HG03064 (cell line): Measurements from ENCODE around the gene H19.

Experiments used
- ATAC-seq: cut with Tn5 transposase; IDR thresholded peaks from one replicate; pipeline ENCODE4 v1.9.1; 2021; ENCODE audit warnings: low read depth; ENCODE audit not compliant: unreplicated experiment

Gene H19

GRCh38 chr11:1997755-1998154 is at the start of gene H19:
H19 (minus strand) TSS chr11:1997842.
- ATAC-seq: no peak

DNA sequence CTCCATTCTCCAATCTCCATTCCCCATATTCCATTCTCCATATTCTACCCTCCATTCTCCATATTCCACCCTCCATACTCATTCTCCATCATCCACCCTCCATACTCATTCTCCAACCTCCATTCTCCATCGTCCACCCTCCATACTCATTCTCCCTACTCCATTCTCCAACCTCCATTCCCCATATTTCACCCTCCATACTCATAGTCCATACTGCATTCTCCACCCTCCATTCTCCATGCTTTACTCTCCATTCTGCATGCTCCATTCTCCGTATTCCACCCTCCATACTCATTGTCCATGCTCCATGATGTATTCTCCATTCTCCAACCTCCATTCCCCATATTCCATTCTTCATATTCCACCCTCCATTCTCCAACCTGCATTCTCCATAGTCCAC is 44.3 kb upstream of the H19 start:
- ATAC-seq: no peak

GRCh38 chr11:2041153-2041552 is 43.5 kb upstream of the H19 start:
- ATAC-seq: no peak

DNA sequence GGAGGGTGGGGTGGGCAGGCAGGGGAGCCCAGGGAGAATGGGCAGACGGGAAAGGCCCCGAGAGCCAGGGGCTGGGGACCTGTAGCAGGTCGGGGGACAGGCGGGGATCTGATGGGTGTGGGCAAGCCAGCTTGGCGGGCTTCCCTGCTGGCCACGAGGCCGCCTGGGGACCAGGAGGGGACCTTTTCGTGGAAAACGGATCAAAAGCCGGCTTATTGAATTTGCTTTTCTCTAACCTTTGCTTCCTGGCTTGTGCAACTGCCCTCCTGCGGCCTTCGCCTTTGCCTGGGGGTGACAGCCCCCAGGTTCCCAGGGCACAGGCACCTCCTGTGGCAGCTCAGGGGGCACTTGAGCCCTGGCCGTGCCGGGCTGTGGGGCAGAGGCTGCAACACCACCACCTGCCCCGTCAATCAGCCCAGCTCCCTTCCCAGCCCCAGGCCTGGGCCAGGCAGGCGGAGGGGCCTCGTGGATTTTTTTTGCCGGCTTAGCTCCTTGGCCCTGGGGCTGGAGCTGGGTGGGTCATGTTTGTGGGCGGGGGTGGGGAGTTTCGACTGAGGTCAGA is 41.6 kb upstream of the H19 start:
- ATAC-seq: no peak

- no peak for ATAC-seq
These were observed 39.3 kb upstream of the H19 start for GRCh38 chr11:2036863-2037486.

- ATAC-seq: no peak
These were observed 37.7 kb upstream of the H19 start for GRCh38 chr11:2035382-2035781.

DNA sequence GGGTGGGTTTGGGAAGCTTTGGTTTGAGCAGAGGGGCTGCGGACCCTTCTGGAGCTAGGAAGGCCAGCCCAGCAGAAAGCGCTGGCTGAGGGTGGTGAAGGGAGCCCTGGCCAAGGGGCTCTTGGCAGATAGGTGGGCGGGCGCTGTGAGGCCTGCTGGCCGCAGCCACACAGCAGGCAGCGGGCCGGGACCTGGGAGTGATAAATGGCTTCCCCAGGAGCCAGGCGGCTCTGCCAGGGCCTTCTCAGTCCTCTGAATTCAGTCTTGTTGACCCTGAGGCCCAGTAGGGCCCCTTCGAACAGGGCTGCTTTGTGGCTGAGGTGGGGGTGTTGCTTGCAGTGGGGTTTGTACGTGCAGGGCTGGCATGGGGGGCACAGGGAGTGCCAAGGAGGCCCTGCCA is 33.4 kb upstream of the H19 start:
- no peak for ATAC-seq

DNA sequence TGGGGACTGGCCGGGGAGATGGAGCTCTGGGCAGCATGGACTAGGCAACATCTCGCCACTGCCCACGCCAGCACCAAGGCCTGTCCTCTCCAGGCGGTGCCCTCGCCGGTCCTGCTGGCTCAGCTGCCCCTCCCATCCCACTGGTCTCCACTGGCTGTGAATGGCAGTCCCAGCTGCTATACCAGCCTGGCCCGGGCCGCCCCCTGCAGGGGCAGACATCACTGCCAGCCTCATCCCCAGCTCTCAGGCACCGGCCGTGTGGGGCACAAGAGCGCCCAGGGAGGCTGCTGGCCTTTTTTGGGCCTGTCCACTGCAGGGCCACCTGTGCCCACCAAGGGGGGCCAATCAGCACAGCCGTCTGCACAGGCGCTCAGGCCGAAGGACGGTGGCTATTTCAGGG is 30.1 kb upstream of the H19 start:
- no peak for ATAC-seq

- ATAC-seq: no peak
These were observed 17.4 kb upstream of the H19 start for GRCh38 chr11:2015025-2015424.

- ATAC-seq: no peak
These were observed 14.8 kb upstream of the H19 start for GRCh38 chr11:2012440-2012839.

DNA sequence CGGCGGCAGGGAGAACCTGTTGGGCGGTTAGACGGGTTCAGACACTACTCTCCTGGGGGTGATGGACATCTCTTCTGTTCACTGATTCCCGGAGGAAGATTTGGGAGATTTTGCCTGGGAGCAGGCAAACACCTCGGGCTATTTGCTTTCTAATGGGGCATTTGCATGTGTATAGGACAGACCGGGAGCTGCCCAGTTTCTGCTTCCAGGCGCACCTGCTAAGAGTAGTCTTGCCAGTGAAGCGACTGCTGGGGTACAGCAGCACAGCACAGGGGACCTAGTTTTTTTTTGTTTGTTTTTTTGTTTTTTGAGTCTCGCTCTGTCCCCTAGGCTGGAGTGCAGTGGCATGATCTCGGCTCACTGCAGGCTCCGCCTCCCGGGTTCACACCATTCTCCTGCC is 6.8 kb upstream of the H19 start:
- no peak for ATAC-seq

DNA sequence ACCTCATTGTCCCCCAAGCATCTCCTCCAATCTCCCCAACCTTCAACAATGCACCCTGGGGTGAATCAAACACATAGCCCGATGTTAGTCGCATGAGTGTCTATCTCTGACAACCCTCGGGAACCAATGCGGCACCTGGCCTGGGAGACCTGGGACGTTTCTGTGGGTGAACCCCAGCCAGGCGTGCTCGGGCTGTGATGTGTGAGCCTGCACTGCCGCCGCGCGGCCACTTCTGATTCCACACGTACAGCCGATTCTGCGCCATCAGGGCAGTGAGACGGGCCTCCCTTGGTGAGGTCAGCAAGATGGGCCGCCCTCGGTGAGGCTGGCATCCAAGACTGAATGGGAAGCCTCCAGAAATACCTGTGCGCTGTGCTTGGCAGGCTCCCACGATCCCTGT is 5.2 kb upstream of the H19 start:
- no peak for ATAC-seq

- ATAC-seq: no peak
These were observed 4.6 kb upstream of the H19 start for GRCh38 chr11:2002042-2002776.

GRCh38 chr11:1998861-1999260 is 1.2 kb upstream of the H19 start:
- no peak for ATAC-seq

- no peak for ATAC-seq
These were observed 648 bp upstream of the H19 start for GRCh38 chr11:1998290-1998689.

DNA sequence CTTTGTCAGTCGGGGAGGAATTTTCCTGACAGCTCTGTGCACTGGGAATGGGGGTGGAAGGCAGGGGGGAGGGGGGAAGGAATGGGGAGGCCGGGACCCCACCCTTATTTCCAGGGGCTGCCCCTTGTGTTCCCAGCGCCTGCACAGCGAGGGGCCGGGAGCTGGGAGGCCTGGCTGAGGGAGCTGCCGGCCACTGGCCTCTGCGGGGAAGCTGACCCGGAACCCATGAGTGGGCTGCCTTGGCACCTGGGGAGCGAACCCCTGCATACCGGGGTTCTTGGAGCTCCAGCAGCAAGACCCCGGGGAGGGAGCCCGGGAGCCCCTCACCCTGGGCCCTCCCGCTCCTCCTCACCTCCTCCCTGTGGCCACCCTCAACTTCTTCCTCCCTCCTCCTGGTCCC is 3.5 kb downstream of the H19 start:
- ATAC-seq: no peak

DNA sequence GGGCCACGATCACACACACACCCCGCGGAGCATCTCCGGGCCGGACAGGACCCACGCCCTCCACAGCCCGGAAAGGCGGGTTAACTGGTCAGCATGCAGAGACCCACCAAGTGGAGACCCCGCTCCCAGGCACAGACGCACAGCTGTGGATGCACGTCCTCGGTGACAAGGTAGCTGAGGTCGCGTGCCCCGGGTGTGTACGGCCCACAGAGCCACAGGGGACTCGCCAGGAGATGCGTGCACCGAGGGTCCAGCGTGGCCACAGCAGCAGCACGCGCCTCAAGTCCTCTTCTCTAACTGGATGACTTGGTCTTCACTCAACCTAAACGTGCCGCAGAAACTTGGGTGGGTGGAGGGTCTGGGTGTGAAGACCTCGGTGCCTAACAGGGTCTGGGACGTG is 5.5 kb downstream of the H19 start:
- no peak for ATAC-seq

DNA sequence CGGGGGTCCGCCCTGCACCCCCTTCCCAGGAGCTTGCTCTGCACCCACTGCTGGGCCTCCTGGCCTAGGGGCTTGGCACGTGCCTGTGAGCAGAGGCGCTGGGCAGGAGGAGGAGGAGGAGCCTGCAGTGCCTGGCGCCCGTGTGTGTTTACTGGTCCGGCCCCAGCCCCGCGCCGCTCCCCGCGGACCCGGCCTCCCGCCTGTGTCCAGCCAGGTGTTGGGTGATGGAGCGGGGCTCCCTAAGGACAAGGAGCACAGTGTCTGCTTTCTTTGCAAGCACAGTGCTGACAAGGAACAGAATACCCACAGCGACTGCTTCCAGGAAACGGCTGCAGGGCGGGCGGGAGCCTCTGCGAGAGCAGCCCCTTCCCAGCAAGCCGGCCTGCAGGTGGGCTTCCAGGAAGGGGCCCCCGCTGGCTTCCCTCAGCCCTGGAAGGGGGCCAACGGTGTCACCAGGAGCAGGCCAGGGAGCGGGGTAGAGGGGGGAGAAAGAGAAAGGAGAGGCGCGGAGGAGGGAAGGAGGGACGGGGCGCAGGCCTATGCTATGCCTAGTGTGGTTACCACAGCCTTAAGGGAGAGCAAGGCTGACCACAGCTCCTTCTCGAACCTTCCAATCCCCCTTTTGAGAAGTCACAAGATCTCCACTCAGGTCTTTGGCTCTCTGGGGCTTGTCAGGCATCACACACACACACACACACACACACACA is 6.6 kb downstream of the H19 start:
- ATAC-seq: no peak

GRCh38 chr11:1989953-1990352 is 7.7 kb downstream of the H19 start:
- no peak for ATAC-seq

- no peak for ATAC-seq
These were observed 8.8 kb downstream of the H19 start for GRCh38 chr11:1988667-1989317.

GRCh38 chr11:1988174-1988573 is 9.5 kb downstream of the H19 start:
- no peak for ATAC-seq
